ENCODE results near the gene GDF10.

DNA sequence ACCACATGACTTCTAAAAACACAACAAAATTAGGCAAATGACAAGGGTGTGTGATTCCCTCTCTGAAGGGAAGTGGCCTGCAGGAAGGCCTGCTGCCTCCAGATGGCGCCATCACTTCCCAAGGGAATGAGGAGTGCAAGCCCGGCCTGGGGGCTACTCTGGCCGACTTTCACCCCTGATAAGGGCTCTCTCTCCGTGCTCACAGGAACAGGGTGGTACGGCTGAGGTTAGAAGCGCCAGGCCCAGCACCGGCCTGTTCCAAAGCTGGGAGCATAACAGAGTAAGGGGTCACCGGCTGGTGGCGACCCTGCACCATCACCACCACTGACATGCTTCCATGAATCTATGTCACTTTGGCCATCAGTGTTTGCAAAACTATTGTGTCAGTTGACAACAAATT, 61.3 kb downstream of the GDF10 start:
- TF ChIP-seq, protein P1, sequence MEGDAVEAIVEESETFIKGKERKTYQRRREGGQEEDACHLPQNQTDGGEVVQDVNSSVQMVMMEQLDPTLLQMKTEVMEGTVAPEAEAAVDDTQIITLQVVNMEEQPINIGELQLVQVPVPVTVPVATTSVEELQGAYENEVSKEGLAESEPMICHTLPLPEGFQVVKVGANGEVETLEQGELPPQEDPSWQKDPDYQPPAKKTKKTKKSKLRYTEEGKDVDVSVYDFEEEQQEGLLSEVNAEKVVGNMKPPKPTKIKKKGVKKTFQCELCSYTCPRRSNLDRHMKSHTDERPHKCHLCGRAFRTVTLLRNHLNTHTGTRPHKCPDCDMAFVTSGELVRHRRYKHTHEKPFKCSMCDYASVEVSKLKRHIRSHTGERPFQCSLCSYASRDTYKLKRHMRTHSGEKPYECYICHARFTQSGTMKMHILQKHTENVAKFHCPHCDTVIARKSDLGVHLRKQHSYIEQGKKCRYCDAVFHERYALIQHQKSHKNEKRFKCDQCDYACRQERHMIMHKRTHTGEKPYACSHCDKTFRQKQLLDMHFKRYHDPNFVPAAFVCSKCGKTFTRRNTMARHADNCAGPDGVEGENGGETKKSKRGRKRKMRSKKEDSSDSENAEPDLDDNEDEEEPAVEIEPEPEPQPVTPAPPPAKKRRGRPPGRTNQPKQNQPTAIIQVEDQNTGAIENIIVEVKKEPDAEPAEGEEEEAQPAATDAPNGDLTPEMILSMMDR (IDR thresholded peaks at IDR 0.05): peak; percentile 89
- no peak for TF ChIP-seq ZFX (IDR thresholded peaks at IDR 0.05; ENCODE audit: borderline replicate concordance)
